H1 (cell line): ENCODE measurements around the gene KRT8. TPM values are rescaled to one million over a fixed set of nuclear protein-coding genes. Genes with fewer than 3 reads are reported as not detected.

Experiments used
- TEAD4 ChIP-seq: IDR thresholded peaks from 2 replicates; pipeline ENCODE4 v1.6.1; 2012; ENCODE audit warnings: low read depth, low read length, inconsistent platforms, mixed read lengths
- polyA plus RNA-seq, 7 experiments: library from polyadenylated mRNA; depleted of rRNA in 3 of 7; stranded (reverse) in 5 of 7; unstranded in 2 of 7; fragments of >200 nt in 5 of 7; fragments of 200-250 nt in 2 of 7; gene quantifications; 1 replicate in 5 of 7; 2 replicates in 1 of 7; 4 replicates in 1 of 7; pipeline versions ENCODE4 v1.2.1 to v1.2.3, GENCODE V29; 2011 to 2013; ENCODE audit warnings: missing spikeins in 2 of 7, mixed read lengths in 2 of 7
- total RNA-seq: library from RNA; stranded (reverse); fragmentation: NEBNext Ultra II Directional; extraction: Animal tissue kit (Norgen Biotek cat#: 25700); gene quantifications from 2 replicates; pipeline ENCODE4 v1.2.1, GENCODE V29; 2021

The KRT8 gene
- total and polyA plus RNA-seq, 2 of the 8 experiments (the other 6 are each of a cell fraction or from before 2014, with no cell fraction given), result 280 to 290 TPM

- TF ChIP-seq TEAD4, result no peak
Observed at GRCh38 chr12:52900896-52901714, 3.8 kb downstream of the KRT8 start (continued).
